Inferior parietal cortex (tissue), 1 donor: ENCODE results near the gene RUNX1.

Experiments used
- DNase-seq: peaks from one replicate; pipeline ENCODE4 v3.0.0-alpha.2; 2016; ENCODE audit errors: extremely low spot score

The RUNX1 gene

DNA sequence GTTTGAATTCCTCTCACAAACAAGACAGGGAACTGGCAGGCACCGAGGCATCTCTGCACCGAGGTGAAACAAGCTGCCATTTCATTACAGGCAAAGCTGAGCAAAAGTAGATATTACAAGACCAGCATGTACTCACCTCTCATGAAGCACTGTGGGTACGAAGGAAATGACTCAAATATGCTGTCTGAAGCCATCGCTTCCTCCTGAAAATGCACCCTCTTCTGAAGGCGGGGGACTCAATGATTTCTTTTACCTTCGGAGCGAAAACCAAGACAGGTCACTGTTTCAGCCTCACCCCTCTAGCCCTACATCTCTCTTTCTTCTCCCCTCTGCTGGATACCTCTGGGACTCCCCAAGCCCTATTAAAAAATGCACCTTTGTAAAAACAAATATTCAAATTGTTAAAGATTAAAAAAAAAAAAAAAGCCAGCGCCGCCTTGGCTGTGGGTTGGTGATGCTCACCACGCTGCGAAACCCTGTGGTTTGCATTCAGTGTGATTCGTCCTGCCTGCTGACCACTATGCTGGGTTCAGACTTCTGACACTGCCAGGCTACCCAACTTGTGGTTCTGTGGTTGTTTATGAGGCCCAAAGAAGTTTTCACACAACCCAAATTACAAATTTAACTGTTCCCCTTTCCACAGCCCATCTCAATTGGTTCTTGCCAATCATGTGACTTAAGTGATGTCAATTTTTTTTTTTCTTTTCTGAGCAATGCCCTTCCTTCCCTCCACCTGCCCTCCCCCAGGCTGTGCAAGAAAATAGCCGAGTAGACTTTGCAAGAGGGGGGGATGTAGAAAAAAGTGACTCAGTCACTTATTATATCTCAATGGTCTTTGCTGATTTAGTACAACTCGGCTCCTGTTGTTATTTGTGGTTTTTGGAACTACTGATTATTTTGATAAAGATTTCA is at the start of gene RUNX1:
Gene RUNX1, minus strand, starts transcription at position 597 of the 912 bp plus-strand sequence.
- DNase-seq: no peak

DNA sequence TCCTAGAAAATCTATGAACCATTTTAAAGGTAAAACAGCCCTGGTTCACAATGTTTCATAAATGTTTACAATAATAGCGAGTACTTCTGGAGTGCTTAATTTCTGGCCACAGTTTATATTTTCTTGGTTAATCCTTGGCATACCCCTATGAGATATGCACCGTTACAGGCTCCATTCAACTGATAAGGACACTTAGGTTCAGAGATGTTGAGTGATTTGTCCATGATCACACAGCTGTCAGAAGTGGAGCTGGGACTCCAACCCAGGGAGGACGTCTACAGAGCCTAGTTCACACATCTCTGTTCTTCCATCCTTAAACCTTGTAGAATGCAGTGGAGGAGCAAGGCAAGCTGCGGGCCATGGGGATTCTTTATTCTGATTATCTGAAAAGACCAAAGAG is 48.4 kb upstream of the RUNX1 start:
- no peak for DNase-seq

DNA sequence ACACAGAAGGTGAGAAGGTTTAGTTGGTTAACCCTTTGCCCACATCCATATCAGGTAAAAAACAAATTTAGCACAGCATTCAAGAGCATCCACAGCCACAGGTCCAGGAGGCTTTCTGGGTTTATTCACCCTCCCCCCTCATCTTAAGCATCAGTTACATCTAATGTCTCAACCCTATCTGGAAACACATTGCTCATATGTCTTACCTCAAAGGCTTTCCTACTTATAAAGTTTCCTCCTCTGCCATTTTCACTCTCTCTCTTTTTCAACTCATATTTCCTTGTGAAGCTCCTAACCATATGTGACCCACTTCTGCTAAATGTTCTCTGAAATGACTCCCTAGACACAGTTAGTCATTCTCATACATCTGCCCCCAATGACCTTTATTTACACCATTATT is 47.9 kb upstream of the RUNX1 start:
- no peak for DNase-seq

DNA sequence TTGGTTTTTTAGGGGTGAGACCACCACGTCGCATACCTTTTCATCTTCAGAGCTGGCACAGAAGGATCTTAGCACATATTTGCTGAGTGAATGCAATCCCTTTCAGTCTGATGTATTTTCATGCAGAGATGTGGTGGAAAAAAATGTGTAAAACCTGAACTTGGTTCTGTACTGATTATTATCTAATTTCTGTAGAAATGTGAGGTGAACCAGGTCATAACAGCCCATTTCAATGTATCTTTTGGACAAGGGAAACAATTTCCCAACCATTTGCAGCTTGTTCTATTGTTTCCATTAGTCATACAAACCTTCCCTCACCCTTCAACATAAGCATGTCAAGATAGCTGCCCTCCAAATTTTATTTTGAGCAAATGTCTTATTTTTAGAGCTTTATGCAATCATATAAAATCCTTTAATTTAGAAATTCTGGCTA is 46.8 kb upstream of the RUNX1 start:
- no peak for DNase-seq

DNA sequence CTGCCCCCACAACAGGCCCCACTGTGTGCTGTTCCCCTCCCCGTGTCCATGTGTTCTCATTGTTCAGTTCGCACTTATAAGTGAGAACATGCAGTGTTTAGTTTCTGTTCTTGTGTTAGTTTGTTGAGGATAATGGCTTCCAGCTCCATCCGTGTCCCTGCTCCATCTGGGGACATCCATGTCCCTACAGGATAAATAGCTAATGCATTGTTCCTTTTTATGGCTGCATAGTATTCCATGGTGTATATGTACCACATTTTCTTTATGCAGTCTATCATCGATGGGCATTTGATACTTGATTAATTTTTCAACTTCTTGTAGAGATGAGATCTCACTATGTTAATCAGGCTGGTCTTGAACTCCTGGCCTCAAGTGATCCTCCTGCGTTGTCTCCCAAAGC is 44.4 kb upstream of the RUNX1 start:
- no peak for DNase-seq

DNA sequence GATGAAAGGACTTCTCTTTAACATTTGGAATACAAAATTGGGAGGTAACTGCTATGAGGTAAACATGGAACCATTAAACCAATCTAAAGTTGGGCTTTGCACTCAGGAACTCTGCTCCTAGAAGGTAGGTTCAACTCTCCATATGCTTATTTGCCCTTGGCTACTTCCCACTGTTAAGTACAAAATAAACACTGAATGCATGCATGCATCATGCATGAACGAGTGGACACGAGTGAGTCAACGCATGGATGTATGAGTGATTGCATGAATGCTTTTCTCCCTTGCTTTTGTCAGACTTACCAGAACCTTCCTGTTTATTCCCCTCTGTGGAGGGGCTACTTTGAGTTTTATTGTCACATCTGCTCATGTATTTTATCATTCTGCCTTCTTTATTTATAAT is 42.4 kb upstream of the RUNX1 start:
- DNase-seq: no peak

DNA sequence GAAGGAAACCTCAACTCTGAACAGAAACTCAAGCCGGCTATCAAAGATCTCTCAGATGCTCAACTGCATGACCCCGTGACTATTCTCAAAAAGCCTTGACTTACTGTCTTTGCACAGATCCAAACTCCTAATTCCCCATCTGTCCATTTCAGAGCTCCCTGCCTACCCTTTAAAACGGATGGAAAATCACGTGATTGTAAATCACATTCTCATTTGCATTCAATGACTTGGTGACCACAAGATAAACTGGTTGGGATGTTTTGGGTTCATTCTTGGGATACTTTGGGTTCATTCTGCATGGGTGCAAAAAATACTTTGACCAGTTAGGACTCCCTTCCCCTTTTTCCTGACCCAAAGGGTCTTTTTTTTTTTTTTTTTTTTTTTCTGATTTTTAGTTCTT is 41.3 kb upstream of the RUNX1 start:
- no peak for DNase-seq

DNA sequence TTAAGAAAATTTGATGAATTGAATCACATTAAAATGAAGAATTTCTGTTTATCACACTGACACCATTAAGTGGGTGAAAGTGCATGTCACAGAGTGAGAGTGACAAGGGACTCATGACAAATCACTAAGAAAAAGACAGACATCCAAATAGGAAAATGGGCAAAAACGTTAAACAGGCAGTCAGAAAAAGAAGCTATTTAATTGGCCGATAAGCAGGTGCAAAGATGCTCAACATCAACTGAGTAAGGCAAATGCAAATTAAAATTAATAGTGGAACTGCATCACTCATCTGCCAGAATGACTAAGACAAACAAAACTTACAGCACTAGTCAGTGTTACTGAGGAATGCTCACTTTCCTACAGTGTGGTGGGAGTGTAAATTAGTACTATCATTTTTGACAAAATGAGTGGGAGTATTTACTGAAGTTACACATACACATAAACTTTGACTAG is 39.2 kb upstream of the RUNX1 start:
- no peak for DNase-seq

DNA sequence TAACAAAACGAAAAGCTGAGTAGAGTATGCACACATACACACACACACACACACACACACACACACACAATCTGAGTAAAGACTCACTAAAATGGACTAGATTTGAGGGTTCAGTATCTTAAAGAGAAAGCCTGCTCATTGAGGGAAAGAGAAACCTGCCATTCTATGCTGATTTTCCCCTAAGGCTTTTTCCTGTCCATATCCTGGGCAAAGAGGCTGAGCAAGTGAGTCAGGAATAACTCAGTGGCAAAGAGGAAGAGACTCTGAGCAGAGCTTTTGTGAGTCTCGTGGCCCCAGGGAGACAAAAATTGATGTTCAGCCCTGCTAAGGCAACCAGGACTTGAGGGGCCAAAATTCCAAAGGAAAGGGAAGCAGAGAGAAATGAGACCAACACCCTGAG is 37.3 kb upstream of the RUNX1 start:
- DNase-seq: no peak

DNA sequence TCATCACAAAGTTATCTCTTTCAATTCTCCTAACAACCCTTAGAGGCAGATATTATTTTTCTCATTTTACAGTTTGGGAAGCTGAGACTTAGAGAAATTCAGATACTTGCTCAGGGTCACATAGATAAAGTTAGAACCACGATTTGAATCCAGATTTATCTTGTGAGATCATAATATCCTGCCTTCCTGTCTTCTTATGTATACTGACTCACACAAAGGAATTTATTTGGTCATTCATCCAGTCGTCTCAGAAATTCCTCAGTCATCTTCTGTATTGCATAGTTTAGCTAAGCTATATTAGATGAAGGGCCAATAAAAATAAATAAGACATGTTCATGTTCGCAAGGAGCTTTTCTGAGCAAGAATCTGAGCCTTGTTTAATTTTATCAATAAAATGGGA is 35.8 kb upstream of the RUNX1 start:
- DNase-seq: no peak

DNA sequence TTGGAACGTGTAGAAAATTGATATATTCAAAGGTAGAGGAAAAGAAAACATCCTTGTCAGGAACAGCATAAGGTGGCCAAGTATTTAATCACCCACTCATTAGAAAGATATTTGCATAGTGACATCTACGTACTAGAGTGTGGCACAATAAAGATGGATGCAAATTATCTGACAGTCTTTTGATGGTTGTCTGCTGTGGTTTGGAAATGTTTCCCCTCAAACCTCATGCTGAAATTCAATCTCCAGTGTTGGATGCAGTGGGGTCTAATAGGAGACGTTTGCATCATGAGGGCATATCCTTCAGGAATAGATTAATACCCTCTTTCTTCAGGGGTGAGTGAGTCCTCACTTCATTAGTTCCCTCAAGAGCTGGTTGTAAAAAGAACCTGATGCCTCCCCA is 34.1 kb upstream of the RUNX1 start:
- DNase-seq: no peak

DNA sequence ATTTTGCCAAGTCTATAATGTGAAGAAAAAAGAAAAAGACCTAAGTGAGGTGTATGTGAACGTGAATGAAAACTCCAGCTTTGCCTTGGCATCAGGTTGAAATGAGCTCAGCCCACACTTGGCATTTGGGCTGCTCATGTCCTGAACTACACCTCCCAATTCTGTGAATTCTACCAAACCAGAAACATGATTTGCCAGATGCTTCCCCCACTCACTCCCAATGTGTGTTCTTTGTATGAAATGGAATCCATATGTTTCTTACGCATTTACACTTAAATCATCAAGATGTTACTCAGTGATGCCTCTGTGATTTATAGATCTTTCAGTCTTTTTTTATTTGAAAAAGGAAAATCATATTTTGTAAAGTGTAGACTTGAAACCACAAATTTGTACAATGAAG is 32.8 kb upstream of the RUNX1 start:
- DNase-seq: no peak

DNA sequence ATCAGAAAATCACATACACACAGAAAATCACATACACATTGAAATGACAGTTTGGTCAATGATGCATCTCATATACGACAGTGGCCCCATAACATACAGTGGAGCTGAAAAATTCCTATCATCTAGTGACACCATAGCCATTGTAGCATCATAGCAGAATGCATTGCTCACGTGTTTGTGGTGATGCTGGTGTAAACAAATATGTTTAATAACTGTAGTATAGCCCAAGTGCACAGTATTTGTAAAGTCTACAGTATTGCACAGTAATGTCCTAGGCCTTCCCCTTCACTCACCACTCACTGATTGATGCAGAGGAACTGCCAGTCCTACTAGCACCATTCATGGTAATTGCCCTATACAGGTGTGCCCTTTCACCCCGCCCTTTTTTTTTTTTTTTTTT is 30.1 kb upstream of the RUNX1 start:
- no peak for DNase-seq

DNA sequence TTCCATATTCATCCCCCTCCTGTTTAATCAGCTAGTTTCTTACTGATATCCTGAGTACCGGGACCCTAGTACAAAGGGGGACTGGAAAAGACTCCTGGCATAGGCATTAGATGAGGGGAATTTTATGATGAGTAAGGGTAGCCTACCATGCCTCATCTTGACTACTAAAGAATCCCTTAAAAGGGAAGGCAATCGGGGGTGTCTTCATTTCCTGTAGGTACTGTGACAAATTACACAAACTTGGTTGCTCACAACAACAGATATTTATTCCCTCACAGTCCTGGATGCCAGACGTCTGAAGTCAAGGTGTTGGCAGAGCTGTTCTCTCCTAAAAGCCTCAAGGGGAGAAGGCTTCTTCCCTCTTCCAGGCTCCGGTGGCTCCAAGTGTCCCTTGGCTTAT is 28.9 kb upstream of the RUNX1 start:
- no peak for DNase-seq

DNA sequence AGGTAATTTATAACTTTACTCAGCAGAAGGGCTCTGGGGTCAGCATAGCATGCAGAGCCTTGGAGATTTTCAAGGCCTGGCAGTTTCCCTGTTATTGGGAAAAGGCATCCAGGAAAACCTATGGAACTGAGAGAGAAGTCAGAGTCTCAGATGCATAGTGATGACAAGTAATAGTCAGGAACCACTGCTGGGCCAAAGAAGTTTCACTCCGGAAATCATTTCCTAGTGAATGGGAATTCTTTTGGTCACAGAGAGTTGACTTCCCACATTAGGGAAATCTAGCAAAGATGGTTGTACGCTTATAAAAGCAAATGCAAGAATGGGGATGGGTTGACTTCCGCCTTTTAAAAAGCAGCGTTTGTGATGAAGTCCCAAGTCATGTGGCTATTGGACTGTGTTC is 28.4 kb upstream of the RUNX1 start:
- DNase-seq: no peak

DNA sequence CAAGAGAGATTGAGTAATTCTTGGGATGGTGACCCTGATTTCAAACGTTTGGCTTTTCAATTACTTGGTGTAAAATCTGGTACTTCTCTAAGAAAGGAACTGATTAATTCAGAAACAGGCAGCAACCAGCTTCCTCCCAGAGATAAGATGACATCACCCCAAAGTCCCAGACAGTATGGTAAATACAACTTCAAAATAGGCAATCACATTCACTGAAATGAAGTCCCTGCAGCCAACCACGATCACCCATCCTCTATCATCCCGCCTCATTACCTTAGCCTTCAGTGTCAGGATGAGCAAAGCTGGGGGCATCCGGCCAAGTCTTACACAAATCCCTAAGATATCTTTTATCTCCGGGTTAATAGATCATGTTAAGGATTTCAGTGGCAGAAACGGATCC is 26.4 kb upstream of the RUNX1 start:
- no peak for DNase-seq

DNA sequence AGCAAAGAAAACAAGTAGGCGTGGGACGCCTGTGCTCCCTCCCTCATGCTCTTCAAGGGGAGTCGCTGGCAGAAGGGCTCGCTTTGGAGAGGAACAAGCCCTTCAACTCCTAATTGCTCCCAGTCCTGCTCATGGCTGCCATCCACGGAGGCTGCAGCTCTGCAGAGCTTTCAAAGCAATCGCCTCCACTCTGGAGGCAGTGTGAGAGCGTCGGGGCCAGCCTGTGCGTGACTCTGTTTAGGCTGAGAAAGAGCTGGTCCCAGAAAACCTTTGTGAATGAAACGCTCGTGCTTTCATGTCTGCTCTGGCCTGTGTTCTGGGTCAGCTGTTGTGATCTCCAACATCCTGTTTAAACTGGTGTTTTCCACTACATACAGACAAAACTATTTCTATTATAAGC is 23.9 kb upstream of the RUNX1 start:
- DNase-seq: no peak

DNA sequence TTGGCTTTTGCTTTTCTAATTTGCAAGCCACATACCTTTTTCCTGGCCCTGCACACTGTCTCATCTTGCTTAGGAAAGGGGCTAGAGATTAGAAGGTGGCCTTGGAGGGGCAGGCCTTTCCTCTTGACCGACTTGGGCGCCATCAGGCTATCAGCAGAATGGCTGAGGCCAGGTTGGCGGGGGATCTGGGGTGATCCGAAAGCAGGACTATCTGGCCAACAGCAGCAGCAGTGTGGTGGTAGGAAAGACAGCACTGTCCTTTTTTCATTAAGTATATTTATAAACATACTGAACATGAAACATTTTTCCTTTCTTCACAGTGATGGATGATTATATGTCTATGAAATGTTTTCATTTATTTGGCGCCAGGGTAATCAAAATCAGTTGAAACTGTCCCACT is 23.5 kb upstream of the RUNX1 start:
- DNase-seq: no peak

DNA sequence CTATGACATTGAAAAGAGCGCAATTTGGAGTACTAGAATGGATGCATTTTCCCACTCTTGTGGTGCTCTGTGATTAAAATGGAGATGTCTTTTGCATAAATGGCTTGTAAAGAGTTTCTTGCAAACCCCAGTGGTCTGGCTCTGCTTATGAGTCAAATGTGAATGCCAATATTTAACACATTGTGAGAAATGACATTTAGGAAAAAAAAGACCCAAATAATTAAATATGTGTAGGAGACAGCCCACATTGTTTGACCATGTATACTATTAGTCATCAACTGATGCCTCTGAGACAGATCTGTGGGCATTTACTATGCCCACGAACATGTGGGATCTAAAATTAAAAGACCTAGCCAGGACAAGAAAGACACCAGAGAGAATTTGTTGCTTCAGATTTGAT is 22.2 kb upstream of the RUNX1 start:
- no peak for DNase-seq

DNA sequence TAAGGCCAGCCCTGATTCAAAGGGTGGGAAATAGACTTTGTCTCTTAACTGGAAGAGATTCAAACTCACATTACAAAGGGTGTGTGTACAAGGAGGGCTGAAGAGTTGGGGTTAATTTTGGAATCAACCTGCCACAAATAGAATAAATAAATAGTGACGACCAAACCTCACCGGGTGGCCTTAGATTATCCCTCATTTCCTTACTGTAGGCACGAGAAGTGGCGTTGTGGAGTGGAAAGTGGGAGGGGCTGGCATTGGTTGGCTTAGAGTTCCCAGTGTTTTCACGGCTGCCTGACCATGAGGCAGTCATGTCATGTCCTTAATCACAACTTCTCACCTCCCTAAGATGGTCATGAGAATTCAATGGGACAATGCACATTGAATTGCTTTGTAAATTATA is 21.3 kb upstream of the RUNX1 start:
- no peak for DNase-seq

DNA sequence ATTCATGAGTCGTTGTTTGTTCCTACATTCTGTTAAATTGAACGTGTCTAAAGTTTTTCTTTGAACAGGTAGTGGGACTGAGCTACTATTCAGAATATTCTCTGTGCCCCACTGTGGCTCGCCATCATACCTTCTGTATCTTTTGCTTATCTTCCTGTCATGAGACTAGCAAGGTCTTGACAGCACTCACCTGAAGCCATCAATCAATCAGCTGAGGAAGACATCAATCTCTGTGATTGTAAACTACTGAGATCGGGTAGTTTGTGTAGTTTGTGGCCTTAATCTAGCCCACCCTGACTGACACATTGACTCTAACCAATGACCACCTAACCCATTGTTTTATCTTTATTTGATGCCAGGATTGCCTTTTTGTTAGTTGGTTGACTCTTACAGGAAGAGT is 17.7 kb upstream of the RUNX1 start:
- no peak for DNase-seq

DNA sequence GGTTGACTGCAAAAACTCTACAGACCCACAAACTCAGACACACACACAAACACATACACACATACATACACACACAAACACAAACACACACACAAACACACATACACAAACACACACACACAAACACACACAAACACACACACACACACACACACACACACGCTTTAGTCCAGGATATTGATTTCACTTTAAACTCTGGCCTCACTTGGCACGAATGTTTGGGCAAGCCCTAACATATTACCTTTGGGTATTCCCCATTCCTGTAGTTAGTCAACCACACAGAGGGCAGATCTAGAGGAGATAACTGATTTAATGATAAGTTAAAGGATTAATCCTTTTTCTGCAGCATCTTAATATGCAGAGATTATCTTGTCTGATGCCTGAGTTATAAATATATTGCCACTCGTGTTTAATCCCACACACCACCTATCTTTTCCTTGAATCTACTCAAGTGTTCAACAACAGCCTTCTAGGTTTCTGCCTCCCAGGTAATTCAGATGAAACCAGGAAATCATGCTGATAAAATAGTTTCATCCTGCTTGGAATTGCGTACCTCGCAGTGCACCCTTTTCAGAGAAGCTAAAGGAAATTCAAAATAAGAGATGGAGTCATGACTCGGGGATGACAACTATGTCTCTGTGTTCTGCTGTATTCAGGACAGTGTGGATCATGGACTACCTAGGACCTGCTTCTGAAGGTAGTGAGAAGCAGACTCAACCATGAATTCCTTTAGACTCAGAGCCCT is 14.5 kb upstream of the RUNX1 start:
- DNase-seq: no peak

DNA sequence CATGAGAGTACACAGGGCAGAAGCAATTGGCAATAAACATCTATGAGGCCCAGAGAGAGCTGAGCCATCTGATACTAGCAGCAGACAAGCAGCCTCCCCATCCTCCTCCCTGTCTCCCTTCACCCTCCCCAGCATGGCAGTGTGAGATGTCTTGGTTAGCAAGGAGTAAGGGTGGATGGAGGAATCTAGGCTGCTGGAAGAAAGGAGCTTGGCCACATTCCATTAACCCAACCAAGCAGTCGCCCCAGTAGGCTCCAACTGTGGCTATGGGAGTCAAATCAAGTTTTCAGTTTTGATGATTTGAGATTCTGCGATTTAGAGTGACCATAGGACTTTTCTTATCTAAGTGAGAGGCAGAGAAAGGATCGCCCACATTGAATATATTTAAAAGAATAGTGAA is 12.9 kb upstream of the RUNX1 start:
- DNase-seq: no peak
